Progenitor cell of endocrine pancreas (in vitro differentiated cells): ENCODE data around the gene PPP1CC. TPM values are rescaled to one million over a fixed set of nuclear protein-coding genes. Genes with fewer than 3 reads are reported as not detected.
A peak's percentile ranks its signal among the peaks of the same experiment; 100 is the strongest.

Experiments used
- DNase-seq: peaks from one replicate; pipeline ENCODE4 v3.0.0; 2021; ENCODE audit warnings: low spot score; ENCODE audit not compliant: unreplicated experiment
- H3K27ac Mint-ChIP-seq: 2 replicates; pipeline ENCODE4 v1.8.0; 2021; ENCODE audit warnings: mild to moderate bottlenecking, moderate library complexity, mixed read lengths
- H3K27me3 Mint-ChIP-seq: 2 replicates; pipeline ENCODE4 v1.8.0; 2021; ENCODE audit warnings: mixed read lengths
- H3K36me3 Mint-ChIP-seq: 2 replicates; pipeline ENCODE4 v1.8.0; 2022; ENCODE audit warnings: mixed read lengths; ENCODE audit not compliant: insufficient read depth
- H3K4me1 Mint-ChIP-seq: 2 replicates; pipeline ENCODE4 v1.8.0; 2021; ENCODE audit warnings: low read depth, mixed read lengths
- H3K4me3 Mint-ChIP-seq: 2 replicates; pipeline ENCODE4 v1.8.0; 2021; ENCODE audit warnings: low read depth, mild to moderate bottlenecking, moderate library complexity, mixed read lengths
- H3K9me3 Mint-ChIP-seq: 2 replicates; pipeline ENCODE4 v1.8.0; 2021; ENCODE audit warnings: low read depth, mixed read lengths
- total RNA-seq: library from RNA; stranded (reverse); gene quantifications from 2 replicates; pipeline ENCODE4 v1.2.1, GENCODE V29; 2021
- TF ChIP-seq, protein P1 (sequence below): fragments of 200-600 bp; sonication (generic); IDR thresholded peaks from one replicate; pipeline ENCODE4 v1.5.0; 2021; ENCODE audit warnings: antibody characterized with exemption, mild to moderate bottlenecking; ENCODE audit not compliant: unreplicated experiment

The PPP1CC gene
- total RNA-seq, 1 donor from 2014 or later, result 164 TPM

DNA sequence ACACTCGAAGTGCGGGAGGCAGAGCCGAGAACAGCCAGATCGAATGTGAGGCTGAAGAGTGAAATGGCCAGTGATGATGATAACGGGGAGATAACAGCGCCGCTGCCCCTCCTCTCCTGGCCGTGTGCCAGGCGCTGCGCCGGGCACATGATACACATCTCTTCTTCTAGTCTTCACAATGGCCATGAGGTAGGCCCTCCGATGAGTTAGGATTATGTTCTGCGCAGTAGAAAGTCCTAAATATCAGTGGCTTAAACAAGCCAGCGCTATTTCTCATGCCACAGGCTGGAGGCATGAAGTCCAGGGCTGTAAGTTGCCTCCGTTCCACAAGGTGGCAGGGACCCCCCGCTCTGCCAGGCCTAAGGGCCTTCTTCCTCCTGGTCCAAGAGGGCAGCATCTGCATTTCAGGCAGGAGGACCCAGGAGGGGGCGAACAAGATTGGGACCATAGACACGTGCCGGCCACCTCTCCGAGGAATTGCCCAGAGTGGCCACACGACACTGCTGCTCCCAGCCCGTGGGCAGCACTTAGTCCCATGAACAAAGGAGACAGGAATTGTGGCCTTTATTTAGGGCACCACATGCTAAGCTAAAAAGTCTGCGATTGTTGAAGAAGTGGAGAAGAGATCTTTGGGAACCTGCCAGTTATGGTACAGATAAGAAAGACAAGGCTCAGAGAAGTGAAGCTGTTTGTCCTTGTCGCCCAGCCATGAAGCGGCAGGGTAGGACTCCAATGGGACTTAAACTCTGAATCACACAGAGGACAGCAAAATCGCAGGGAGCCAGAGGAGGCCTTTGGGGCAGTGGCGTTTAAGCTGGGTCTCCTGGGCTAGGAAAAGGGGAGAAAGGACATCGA lies 42.9 kb downstream of the PPP1CC start:
- no peaks in the 10 kb centered on the region for H3K9me3 Mint-ChIP-seq
- TF ChIP-seq, protein P1, sequence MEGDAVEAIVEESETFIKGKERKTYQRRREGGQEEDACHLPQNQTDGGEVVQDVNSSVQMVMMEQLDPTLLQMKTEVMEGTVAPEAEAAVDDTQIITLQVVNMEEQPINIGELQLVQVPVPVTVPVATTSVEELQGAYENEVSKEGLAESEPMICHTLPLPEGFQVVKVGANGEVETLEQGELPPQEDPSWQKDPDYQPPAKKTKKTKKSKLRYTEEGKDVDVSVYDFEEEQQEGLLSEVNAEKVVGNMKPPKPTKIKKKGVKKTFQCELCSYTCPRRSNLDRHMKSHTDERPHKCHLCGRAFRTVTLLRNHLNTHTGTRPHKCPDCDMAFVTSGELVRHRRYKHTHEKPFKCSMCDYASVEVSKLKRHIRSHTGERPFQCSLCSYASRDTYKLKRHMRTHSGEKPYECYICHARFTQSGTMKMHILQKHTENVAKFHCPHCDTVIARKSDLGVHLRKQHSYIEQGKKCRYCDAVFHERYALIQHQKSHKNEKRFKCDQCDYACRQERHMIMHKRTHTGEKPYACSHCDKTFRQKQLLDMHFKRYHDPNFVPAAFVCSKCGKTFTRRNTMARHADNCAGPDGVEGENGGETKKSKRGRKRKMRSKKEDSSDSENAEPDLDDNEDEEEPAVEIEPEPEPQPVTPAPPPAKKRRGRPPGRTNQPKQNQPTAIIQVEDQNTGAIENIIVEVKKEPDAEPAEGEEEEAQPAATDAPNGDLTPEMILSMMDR, result no peak
- peaks cover under 1% of the 10 kb centered on the region for H3K4me1 Mint-ChIP-seq
- H3K36me3 Mint-ChIP-seq, result no peaks in the 10 kb centered on the region
- DNase-seq, result no peak
- no peak overlapping the region for H3K4me3 Mint-ChIP-seq
- H3K27ac Mint-ChIP-seq, result no peak overlapping the region
- H3K27me3 Mint-ChIP-seq, result peaks cover 8% of the 10 kb centered on the region

DNA sequence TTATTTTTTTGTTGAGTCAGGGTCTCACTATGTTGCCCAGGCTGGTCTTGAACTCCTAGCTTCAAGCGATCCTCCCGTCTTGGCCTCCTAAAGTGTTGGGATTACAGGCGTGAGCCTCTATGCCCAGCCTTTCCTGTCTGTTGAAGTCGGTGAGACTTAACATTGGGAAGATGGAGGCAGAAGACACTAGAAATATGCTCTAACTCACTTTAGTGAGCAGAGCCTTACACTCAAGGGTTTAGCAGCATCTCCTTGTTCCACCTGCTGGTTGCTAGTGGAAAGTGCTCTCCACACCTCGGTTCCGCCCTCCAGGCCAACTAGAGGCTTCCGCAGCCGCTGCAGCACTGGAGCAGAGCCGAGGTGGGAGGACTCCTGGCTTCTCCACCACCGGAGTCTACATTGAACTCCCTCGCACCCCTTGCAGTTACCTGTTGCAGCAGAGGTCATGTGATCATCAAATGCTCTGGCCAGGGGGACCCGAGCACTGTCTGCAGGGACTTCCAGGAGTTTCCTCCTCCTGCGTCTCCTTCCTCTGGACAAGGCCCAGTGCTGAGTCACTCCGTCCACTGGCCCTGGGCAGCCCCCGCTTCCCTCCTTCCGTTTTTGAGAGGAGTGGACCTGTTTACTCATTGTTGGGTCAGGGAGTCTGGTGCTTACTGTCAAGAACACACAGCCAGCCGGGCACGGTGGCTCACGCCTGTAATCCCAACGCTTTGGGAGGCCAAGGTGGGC lies 44.4 kb downstream of the PPP1CC start:
- no peaks in the 10 kb centered on the region for H3K36me3 Mint-ChIP-seq
- no peak overlapping the region for H3K27ac Mint-ChIP-seq
- no peaks in the 10 kb centered on the region for H3K9me3 Mint-ChIP-seq

DNA sequence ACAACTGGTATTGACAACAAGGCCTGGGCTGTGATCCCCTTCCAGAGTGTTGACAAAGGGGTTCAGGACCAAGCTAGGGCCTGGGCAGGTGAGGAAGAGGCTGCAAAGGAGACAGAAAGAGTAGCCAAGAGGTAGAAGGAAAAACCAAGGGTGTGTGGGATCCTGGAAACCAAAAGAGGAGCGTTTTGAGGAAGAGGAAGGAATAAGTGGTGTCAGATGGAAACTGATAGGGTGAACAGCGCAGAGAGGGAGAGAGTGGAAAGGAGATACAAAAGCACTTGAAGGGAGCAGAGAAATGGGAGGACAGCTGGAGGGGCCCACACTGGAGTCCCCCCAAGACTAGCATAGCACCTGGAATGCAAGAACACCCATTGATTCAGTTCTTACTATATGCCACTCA lies 45.5 kb downstream of the PPP1CC start:
- no peak for DNase-seq
- no peak overlapping the region for H3K4me3 Mint-ChIP-seq
- H3K4me1 Mint-ChIP-seq, result no peaks in the 10 kb centered on the region
- TF ChIP-seq, protein P1, result no peak
- H3K9me3 Mint-ChIP-seq, result no peaks in the 10 kb centered on the region
- no peak overlapping the region for H3K27ac Mint-ChIP-seq
- H3K36me3 Mint-ChIP-seq, result no peaks in the 10 kb centered on the region
- peaks cover 8% of the 10 kb centered on the region for H3K27me3 Mint-ChIP-seq

More for the DNA sequence above, 44.4 kb downstream of the PPP1CC start:
- DNase-seq, result peak; percentile 49
- H3K27me3 Mint-ChIP-seq, result peaks cover 8% of the 10 kb centered on the region
- H3K4me3 Mint-ChIP-seq, result no peak overlapping the region
- no peaks in the 10 kb centered on the region for H3K4me1 Mint-ChIP-seq
- TF ChIP-seq, protein P1, result peak; percentile 71

DNA sequence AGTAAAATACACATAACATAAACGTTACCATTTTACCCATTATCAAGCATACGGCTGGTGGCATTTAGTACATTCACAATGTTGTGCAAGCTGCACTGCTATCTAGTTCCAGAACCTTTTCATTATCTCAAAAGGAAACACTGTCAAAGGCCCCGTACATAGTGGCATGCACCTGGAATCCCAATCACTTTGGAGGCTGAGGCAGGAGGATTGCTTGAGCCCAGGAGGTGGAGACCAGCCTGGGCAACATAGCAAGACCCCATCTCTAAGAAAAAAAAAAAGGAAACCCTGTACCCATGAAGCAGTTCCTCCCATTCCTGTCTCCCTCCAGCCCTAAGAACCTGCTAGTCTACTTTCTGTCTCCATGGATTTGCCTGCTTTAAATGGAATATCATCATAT lies 46.4 kb downstream of the PPP1CC start:
- DNase-seq, result no peak
- Mint-ChIP-seq H3K27ac (no peak overlapping the region), H3K4me3 (no peak overlapping the region), H3K9me3 (no peaks in the 10 kb centered on the region), H3K36me3 (no peaks in the 10 kb centered on the region), H3K4me1 (no peaks in the 10 kb centered on the region), H3K27me3 (peaks cover 13% of the 10 kb centered on the region)
- TF ChIP-seq, protein P1, result no peak

DNA sequence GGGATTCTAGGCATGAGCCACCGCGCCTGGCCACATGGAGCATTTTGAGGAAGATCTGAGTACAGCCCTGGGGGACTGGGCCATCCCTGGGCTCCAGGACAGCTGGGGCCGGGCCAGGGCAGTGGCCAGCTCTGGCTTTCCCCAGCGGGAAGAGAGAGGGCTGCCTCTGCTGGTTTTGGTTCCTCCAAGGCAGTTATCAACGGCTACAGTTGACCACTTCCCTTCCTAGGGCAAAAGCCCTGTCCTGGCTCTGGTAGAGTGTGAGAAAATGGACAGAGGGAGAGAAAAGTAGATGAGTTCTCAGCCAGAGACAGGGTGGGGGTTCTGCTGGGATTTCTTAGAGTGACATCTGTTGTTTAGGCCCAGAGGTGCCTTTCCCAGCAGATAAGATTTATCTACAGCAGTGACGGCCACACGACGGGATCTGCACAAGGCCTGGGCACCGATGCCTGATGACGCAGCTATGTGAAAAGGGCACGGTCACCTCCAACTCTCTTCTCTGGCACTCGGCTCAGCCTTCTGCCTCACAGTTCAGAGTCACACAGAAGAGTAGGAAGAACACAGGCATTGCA lies 48.3 kb downstream of the PPP1CC start:
- TF ChIP-seq, protein P1, result no peak
- DNase-seq, result no peak
- Mint-ChIP-seq H3K36me3 (no peaks in the 10 kb centered on the region), H3K27ac (no peak overlapping the region), H3K4me1 (peaks cover 6% of the 10 kb centered on the region), H3K27me3 (peaks cover 9% of the 10 kb centered on the region), H3K4me3 (no peak overlapping the region), H3K9me3 (no peaks in the 10 kb centered on the region)
